Endodermal cell (in vitro differentiated cells): Measurements from ENCODE around the gene SPTY2D1. TPM values are rescaled to one million over a fixed set of nuclear protein-coding genes. Genes with fewer than 3 reads are reported as not detected.

ENCODE experiments used
- DNase-seq: peaks from one replicate; pipeline ENCODE4 v3.0.0-alpha.2; 2017
- H3K27ac ChIP-seq: 2 replicates; pipeline ENCODE4 v1.5.1; 2013; ENCODE audit warnings: mild to moderate bottlenecking, low read depth, low read length, moderate library complexity
- H3K27me3 ChIP-seq: 2 replicates; pipeline ENCODE4 v1.6.1; 2013; ENCODE audit warnings: mild to moderate bottlenecking, low read length, moderate library complexity; ENCODE audit not compliant: insufficient read depth, control insufficient read depth, poor library complexity, severe bottlenecking
- H3K36me3 ChIP-seq: 2 replicates; pipeline ENCODE4 v1.7.0; 2013; ENCODE audit warnings: mild to moderate bottlenecking, low read length, moderate library complexity; ENCODE audit not compliant: control insufficient read depth, insufficient read depth
- H3K4me1 ChIP-seq: one replicate; pipeline ENCODE4 v1.7.0; 2013; ENCODE audit warnings: low read length; ENCODE audit not compliant: control insufficient read depth, insufficient read depth
- H3K4me3 ChIP-seq: 2 replicates; pipeline ENCODE4 v1.5.1; 2013; ENCODE audit warnings: mild to moderate bottlenecking, low read length, moderate library complexity
- H3K9ac ChIP-seq: 2 replicates; pipeline ENCODE4 v1.6.1; 2013; ENCODE audit warnings: mild to moderate bottlenecking, low read length, moderate library complexity; ENCODE audit not compliant: poor library complexity, severe bottlenecking; ENCODE audit errors: extremely low read depth
- H3K9me3 ChIP-seq: 2 replicates; pipeline ENCODE4 v1.6.1; 2013; ENCODE audit warnings: mild to moderate bottlenecking, low read length, moderate library complexity; ENCODE audit not compliant: control insufficient read depth
- H3K27ac Mint-ChIP-seq: 2 replicates; pipeline ENCODE4 v1.8.0; 2020; ENCODE audit warnings: mixed read lengths
- H3K27me3 Mint-ChIP-seq: 2 replicates; pipeline ENCODE4 v1.8.0; 2021; ENCODE audit warnings: mild to moderate bottlenecking, mixed read lengths; ENCODE audit not compliant: insufficient read depth
- H3K36me3 Mint-ChIP-seq: 2 replicates; pipeline ENCODE4 v1.8.0; 2020; ENCODE audit warnings: low read depth, mixed read lengths
- H3K4me1 Mint-ChIP-seq: 2 replicates; pipeline ENCODE4 v1.8.0; 2020; ENCODE audit warnings: mixed read lengths
- H3K4me3 Mint-ChIP-seq: 2 replicates; pipeline ENCODE4 v1.8.0; 2020; ENCODE audit warnings: mild to moderate bottlenecking, moderate library complexity, mixed read lengths
- H3K9me3 Mint-ChIP-seq: 2 replicates; pipeline ENCODE4 v1.8.0; 2020; ENCODE audit warnings: mild to moderate bottlenecking, mixed read lengths
- CTCF ChIP-seq: fragments of 200-600 bp; sonication (generic); conservative IDR thresholded peaks from 2 replicates; pipeline ENCODE4 v1.5.0; 2021; ENCODE audit warnings: antibody characterized with exemption, mild to moderate bottlenecking
- WGBS, 2 experiments: methylation state at CpG; one replicate each; pipeline versions ENCODE4 v1.1.5 to v1.1.7; 2013; ENCODE audit warnings: missing lambda C conversion rate in 2 of 2, mixed read lengths in 1 of 2; ENCODE audit not compliant: insufficient coverage in 1 of 2, insufficient read length in 1 of 2; 5-methylcytosine and 5-hydroxymethylcytosine counted together
- total RNA-seq, 2 donors: library from RNA; stranded (reverse); fragmentation: NEBNext Ultra II Directional in 1 of 2; extraction: Animal tissue kit (Norgen Biotek cat#: 25700) in 1 of 2; gene quantifications; 2 replicates in 1 of 2; 3 replicates in 1 of 2; pipeline ENCODE4 v1.2.1, GENCODE V29; 2021

Gene SPTY2D1
- total RNA-seq, 2 donors from 2014 or later, result 19.3 to 22.9 TPM

GRCh38 chr11:18632841-18633240, 1.3 kb downstream of the SPTY2D1 start:
- Histone ChIP-seq H3K4me3 (peak overlapping the region; percentile 96), H3K27me3 (peaks cover 12% of the 10 kb centered on the region), H3K9ac (peak overlapping the region; percentile 83), H3K36me3 (peaks cover 11% of the 10 kb centered on the region), H3K9me3 (no peaks in the 10 kb centered on the region), H3K27ac (no peak overlapping the region), H3K4me1 (no peaks in the 10 kb centered on the region)
- WGBS, 2 experiments, result 7 to 11% methylated on average over 1 of the region's 2 CpGs
- H3K27ac Mint-ChIP-seq, result no peak overlapping the region
- DNase-seq, result no peak
- no peaks in the 10 kb centered on the region for H3K9me3 Mint-ChIP-seq
- no peak for TF ChIP-seq CTCF
- peaks cover 4% of the 10 kb centered on the region for H3K4me1 Mint-ChIP-seq
- H3K4me3 Mint-ChIP-seq, result peak overlapping the region; percentile 97
- peaks cover 8% of the 10 kb centered on the region for H3K27me3 Mint-ChIP-seq
- H3K36me3 Mint-ChIP-seq, result no peaks in the 10 kb centered on the region

- Histone ChIP-seq H3K4me1 (no peaks in the 10 kb centered on the region), H3K36me3 (peaks cover 8% of the 10 kb centered on the region), H3K4me3 (no peak overlapping the region), H3K27ac (no peak overlapping the region), H3K27me3 (no peaks in the 10 kb centered on the region), H3K9ac (no peak overlapping the region), H3K9me3 (no peaks in the 10 kb centered on the region)
- no peak for TF ChIP-seq CTCF
- peaks cover 2% of the 10 kb centered on the region for H3K9me3 Mint-ChIP-seq
- H3K36me3 Mint-ChIP-seq, result peaks cover 8% of the 10 kb centered on the region
- no peaks in the 10 kb centered on the region for H3K27me3 Mint-ChIP-seq
- no peak for DNase-seq
- H3K4me3 Mint-ChIP-seq, result no peak overlapping the region
- no peaks in the 10 kb centered on the region for H3K4me1 Mint-ChIP-seq
- WGBS, 2 experiments, result 95 to 100% methylated on average over 1 of the region's 1 CpG
- no peak overlapping the region for H3K27ac Mint-ChIP-seq
Measured at GRCh38 chr11:18624161-18624560, 10.0 kb downstream of the SPTY2D1 start.

GRCh38 chr11:18623707-18624106, 10.4 kb downstream of the SPTY2D1 start:
- 89 to 100% methylated on average over 1 of the region's 2 CpGs for WGBS, 2 experiments
- no peak for TF ChIP-seq CTCF
- Histone ChIP-seq H3K9ac (no peak overlapping the region), H3K9me3 (no peaks in the 10 kb centered on the region), H3K4me3 (no peak overlapping the region), H3K27ac (no peak overlapping the region), H3K36me3 (peaks cover 8% of the 10 kb centered on the region), H3K4me1 (no peaks in the 10 kb centered on the region), H3K27me3 (no peaks in the 10 kb centered on the region)
- no peak overlapping the region for H3K4me3 Mint-ChIP-seq
- no peak overlapping the region for H3K27ac Mint-ChIP-seq
- peaks cover 2% of the 10 kb centered on the region for H3K9me3 Mint-ChIP-seq
- no peak for DNase-seq
- H3K36me3 Mint-ChIP-seq, result peaks cover 8% of the 10 kb centered on the region
- no peaks in the 10 kb centered on the region for H3K4me1 Mint-ChIP-seq
- no peaks in the 10 kb centered on the region for H3K27me3 Mint-ChIP-seq
